ENCODE data around the gene UGT1A8.

The UGT1A8 gene

GRCh38 chr2:233798335-233799086, 181.1 kb downstream of the UGT1A8 start:
- DNase-seq (ENCODE audit: low read depth in 2 of 2, low spot score in 1 of 2): no peak

DNA sequence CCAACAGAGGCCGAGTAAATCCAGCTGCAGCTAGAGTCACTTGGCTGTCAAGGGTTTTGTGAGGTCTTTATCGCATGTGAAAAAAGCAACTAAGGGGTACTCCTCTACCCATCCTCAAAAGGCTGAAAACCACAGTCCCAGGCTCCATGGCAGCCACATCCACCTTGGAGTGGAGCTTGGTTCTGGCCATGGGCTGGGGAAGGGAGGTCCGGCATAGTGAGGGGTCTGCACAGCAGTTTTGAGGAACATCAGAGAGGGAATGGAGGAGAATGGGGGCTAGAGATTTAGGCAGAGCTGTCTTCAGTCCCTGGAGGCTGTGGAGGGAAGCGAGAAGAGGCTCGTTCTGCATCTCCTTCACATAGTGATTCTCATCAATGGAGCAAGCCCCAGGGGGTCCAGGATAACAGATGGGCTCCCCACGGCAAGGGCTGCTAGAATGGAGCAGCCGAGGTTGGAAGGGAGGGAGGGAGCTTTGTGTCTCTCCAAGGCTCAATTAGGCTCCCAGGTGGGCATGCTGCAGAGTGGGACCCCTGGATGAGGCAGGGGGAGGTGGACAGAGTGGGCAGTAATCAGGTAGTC, 181.7 kb downstream of the UGT1A8 start:
- DNase-seq (ENCODE audit: low read depth in 2 of 2, low spot score in 1 of 2): no peak

DNA sequence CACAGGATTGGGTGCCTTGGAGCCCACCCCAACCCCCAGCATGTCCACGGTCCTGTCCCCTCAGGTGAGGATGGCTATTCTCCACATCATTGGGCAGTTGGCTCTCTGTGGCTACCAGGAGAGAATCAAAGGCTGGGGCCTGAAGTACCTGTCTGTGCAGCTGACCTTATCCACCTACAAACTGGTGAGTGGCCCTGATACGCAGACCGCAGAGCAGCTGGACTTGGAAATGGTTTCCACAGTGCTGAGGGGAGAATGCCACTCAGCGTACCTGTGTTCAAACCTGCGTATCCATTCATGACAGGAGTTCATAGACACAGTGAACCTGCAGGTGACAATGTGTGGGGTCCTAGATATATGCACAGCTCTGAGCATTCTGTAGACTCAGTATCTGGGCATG, 182.3 kb downstream of the UGT1A8 start:
- no peak for DNase-seq (ENCODE audit: low read depth in 2 of 2, low spot score in 1 of 2)

DNA sequence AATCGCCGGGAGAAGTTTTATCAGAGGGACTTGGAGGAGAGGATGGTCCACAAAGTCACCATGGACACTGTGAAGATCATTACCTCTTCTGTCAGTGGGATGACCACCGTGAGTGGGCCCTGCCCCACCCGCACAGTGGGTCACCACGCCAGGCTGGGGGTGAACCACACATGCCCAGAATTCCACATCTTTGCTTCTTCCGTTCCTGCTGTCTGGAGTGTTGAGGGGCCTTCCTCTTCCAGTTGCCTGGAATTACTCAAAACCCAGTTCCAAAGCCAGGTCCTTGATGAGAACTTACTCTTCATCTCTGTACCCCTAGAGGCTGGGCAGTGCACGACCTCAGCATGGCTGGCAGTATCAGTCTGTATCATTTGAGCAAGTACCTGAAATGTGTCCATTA, 182.8 kb downstream of the UGT1A8 start:
- DNase-seq (ENCODE audit: low read depth in 2 of 2, low spot score in 1 of 2): no peak

- DNase-seq (ENCODE audit: low read depth in 2 of 2, low spot score in 1 of 2): no peak
Observed at GRCh38 chr2:233801357-233802131, 184.1 kb downstream of the UGT1A8 start.

- DNase-seq (ENCODE audit: low read depth in 2 of 2, low spot score in 1 of 2): no peak
Observed at GRCh38 chr2:233802132-233802815, 184.8 kb downstream of the UGT1A8 start.

GRCh38 chr2:233803292-233803911, 186.0 kb downstream of the UGT1A8 start:
- no peak for DNase-seq (ENCODE audit: low read depth in 2 of 2, low spot score in 1 of 2)

- no peak for DNase-seq (ENCODE audit: low read depth in 2 of 2, low spot score in 1 of 2)
Observed at GRCh38 chr2:233803994-233804393, 186.6 kb downstream of the UGT1A8 start.

DNA sequence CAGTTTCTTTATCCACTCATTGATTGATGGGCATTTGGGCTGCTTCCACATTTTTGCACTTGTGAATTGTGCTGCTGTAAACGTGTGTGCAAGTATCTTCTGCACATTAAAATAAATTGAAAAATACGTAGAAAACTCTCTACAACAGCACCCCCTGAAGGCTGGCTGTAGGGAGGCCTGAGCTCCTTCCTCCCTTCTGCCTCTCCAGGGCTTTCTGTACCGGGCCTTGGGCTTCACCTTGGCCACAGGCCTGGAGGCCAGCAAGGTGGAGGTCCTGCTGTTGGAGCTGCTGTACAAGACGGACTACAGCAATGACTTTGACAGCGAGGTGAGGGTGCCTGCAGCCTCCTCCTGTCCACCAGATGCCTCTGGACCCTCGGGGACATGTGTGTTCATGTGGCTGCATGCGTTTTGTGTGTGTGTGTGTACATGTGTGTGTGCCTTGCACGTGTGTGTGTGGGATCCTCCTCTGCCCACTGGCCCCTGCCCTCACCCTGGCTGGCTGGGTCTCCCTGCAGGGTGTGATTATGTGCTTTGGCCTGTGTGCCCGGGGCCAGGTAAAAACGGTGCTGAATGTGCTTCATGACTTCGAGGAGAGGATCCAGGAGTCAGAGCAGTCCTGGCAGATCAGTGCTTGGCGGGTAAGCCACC, 189.9 kb downstream of the UGT1A8 start:
- no peak for DNase-seq (ENCODE audit: low read depth in 2 of 2, low spot score in 1 of 2)

DNA sequence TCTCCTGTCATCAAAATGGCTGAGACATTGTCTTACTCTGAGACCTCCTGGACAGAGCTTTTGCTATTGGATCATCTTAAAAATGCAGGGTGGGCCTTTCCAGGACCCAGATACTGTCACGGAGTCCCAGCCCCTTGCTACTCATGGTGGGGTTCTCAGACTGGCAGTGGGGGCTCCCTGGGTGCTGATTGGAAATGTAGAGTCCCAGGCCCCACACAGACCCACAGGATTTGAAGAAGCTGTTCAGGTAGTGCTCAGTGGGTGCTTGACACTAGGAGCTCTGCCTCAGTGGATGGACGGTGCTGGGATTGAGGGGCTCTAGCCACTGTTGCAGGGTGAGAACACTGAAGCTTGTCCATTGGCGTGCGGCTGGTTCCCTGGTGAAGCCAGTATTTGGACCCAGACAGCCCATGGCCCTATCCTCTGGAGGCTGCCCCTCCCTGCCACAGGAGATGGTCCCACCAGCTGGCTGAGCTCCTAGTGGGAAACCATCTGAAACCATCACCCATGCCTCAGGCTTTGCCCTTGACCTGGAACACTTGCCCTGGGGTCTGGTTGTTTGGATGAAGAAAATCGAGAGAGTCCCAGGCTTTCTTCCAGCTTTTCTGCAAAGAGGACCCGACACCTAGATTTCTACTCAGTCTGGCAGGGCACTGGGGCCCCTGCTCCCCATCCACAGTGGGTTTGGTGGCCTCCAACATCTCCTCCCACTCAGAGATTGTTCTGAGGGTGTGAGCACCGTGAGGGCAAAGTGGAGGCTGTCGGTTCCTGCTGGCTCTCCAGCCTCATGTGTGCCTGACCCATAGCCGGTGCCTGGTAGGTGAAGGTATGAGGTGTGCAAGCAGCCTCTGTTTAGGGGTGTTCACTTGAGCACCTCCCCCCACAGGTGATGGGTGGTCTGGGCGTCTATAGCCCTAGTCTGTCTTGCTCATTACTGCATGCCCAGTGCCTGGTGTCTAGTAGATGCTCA, 190.8 kb downstream of the UGT1A8 start:
- DNase-seq (ENCODE audit: low read depth in 2 of 2, low spot score in 1 of 2): no peak

- DNase-seq (ENCODE audit: low read depth in 2 of 2, low spot score in 1 of 2): no peak
Observed at GRCh38 chr2:233810385-233810784, 193.0 kb downstream of the UGT1A8 start.

GRCh38 chr2:233811087-233811486, 193.7 kb downstream of the UGT1A8 start:
- DNase-seq (ENCODE audit: low read depth in 2 of 2, low spot score in 1 of 2): no peak

DNA sequence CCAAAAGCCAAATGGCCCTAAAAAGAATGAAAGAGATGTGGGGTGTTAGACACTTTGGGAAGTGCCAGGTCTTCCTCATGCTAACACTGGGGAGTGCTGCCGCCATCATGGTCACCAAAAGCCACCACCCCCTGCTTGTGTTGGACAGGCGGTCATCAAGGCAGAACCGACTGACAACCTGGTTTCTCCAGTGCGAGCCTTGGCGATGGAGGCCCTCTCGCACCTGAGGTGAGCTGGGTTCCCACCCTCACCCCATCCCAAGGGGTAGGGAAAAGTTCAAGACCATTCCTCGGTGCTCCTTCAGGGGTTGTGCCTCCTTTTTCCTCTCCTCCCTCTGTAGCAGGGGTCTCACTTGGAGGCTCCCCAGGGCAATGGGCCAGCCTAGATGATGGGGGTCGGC, 194.3 kb downstream of the UGT1A8 start:
- no peak for DNase-seq (ENCODE audit: low read depth in 2 of 2, low spot score in 1 of 2)

- DNase-seq (ENCODE audit: low read depth in 2 of 2, low spot score in 1 of 2): no peak
Observed at GRCh38 chr2:233813236-233814055, 196.0 kb downstream of the UGT1A8 start.

- DNase-seq (ENCODE audit: low read depth in 2 of 2, low spot score in 1 of 2): no peak
Observed at GRCh38 chr2:233814056-233814835, 196.8 kb downstream of the UGT1A8 start.

DNA sequence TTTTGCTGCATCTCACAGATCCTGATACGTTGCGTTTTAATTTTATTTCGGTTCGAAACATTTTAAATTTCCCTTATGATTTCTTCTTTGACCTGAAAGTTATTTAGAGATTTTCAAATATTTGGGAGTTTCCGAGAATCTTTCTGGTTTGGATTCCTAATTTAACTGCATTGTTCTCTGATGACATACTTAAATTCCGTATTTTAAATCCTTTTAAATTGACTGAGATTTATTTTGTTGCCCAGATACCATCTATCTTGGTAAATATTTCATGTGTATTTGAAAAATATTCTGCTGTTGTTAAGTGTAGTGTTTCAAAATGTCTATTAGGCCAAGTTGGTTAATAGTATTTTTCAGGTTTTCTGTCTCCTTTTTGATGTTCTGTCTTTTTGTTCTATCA, 198.4 kb downstream of the UGT1A8 start:
- no peak for DNase-seq (ENCODE audit: low read depth in 2 of 2, low spot score in 1 of 2)

DNA sequence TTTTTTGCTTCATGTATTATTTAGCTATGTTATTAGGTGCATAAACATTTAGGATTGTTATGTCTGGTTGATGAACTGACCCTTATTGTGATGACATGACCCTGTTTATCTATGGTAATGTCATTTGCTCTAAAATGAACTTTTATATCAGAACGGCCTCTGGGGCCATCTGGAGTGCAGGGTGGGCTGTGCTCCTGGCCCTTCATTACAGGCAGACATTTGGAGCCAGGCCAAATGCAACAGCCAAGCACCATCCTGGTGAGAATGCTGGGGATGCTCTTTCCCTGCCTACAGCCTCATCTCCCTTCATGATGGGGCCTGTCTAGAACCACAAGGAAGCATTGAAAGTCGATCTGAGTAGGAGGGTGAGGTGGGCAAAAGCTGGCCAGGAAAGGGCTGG, 198.9 kb downstream of the UGT1A8 start:
- no peak for DNase-seq (ENCODE audit: low read depth in 2 of 2, low spot score in 1 of 2)

DNA sequence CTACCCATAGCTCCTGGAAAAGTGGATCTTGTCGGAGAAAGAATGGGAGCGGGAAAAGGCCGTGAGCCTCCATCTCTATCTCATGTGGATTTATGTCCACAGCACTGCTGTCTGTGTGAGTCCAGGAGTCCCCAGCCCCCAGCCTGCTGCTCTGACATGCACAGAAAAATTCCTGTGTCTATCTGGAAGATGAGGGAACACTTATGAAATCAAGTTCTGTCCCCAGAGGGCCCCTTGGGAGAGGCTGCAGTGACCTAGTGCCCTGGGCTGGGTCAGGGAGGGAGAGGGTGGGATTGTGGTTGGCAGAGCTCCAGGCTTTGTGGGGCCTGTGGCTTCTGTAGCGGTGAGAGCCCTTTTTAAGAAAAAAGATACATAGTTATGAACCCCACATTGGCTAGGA, 199.3 kb downstream of the UGT1A8 start:
- DNase-seq (ENCODE audit: low read depth in 2 of 2, low spot score in 1 of 2): no peak
